ENCODE measurements around the gene PAX8. TPM values are rescaled to one million over a fixed set of nuclear protein-coding genes. Genes with fewer than 3 reads are reported as not detected.

The PAX8 gene
- total RNA-seq, 6 experiments from 2014 or later, result 0.33 to 6.7 (median 5.1) TPM

- DNase-seq, result no peak
- Mint-ChIP-seq H3K27ac (no peak overlapping the region), H3K27me3 (ENCODE audit: insufficient read depth) (peaks cover 4% of the 10 kb centered on the region; the same call in 1 of the 2 replicates), H3K36me3 (ENCODE audit: low read depth) (no peaks in the 10 kb centered on the region), H3K4me3 (no peak overlapping the region), H3K9me3 (no peaks in the 10 kb centered on the region), H3K4me1 (ENCODE audit: low read depth) (peaks cover 34% of the 10 kb centered on the region)
- no peak for TF ChIP-seq CTCF (IDR thresholded peaks at IDR 0.05)
Measured at GRCh38 chr2:113201496-113202304, 77.0 kb downstream of the PAX8 start.

DNA sequence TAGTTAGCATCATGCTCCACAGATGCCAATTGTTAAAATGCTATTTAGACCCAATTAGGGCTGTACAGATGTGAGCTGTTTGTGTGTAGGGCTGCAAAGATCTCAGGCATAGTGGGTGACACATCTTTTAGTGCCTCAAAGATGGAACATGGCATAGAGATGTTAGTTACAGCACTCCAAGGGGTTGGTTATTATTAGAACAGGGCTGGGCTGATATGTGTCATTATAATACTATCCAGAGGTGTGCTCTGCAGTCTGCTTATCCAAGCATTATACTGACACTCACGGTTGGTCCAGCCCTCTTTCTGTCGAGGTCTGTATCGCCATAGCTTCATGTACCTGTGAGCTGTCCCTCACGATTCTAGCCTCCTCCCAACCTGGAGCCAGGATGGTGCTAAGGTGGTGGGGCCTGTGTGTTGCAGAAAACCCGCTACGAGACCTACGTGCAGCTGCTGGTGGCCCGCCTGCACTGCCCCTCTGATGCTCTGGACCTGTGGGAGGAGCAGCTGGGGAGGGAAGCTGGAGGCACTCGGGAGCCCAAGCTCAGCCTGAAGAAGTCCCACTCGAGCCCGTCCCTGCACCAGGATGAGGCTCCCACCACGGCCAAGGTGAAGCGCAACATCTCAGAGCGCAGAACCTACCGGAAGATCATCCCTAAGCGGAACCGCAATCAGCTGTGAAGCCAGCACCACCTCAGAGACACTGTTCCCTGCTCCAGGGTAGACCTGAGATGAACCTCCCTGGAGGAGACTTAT is 77.8 kb downstream of the PAX8 start:
- Mint-ChIP-seq H3K36me3 (ENCODE audit: low read depth) (no peaks in the 10 kb centered on the region), H3K9me3 (no peaks in the 10 kb centered on the region), H3K4me1 (ENCODE audit: low read depth) (peaks cover 34% of the 10 kb centered on the region), H3K27ac (no peak overlapping the region), H3K27me3 (ENCODE audit: insufficient read depth) (peaks cover 4% of the 10 kb centered on the region; the same call in 1 of the 2 replicates), H3K4me3 (no peak overlapping the region)
- no peak for TF ChIP-seq CTCF (IDR thresholded peaks at IDR 0.05)
- peak; percentile 36 for DNase-seq

DNA sequence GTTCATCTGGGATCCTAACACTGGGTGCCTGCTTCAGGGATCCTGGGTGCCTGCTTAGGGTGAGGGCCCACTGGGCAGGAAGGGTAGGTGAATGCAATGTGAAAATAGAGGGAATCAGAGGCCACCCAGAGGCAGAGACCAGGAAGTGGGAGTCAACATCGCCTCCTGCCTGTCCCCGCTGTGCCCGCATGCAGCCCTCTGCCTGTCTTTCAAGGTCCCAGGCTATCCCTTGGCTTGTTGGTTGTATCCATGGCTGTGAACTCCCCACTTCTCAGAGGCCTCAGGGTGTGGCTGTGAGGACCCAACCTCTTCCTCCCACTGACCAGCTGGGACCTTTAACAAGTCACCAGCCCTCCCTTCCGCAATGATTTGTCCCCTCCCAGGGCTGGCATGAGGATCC is 78.5 kb downstream of the PAX8 start:
- Mint-ChIP-seq H3K4me1 (ENCODE audit: low read depth) (peaks cover 34% of the 10 kb centered on the region), H3K4me3 (no peak overlapping the region), H3K27ac (no peak overlapping the region), H3K27me3 (ENCODE audit: insufficient read depth) (peaks cover 4% of the 10 kb centered on the region; the same call in 1 of the 2 replicates), H3K9me3 (no peaks in the 10 kb centered on the region), H3K36me3 (ENCODE audit: low read depth) (no peaks in the 10 kb centered on the region)
- TF ChIP-seq CTCF (IDR thresholded peaks at IDR 0.05), result peak; percentile 25; the same call in 1 of the 2 replicates
- DNase-seq, result no peak

DNA sequence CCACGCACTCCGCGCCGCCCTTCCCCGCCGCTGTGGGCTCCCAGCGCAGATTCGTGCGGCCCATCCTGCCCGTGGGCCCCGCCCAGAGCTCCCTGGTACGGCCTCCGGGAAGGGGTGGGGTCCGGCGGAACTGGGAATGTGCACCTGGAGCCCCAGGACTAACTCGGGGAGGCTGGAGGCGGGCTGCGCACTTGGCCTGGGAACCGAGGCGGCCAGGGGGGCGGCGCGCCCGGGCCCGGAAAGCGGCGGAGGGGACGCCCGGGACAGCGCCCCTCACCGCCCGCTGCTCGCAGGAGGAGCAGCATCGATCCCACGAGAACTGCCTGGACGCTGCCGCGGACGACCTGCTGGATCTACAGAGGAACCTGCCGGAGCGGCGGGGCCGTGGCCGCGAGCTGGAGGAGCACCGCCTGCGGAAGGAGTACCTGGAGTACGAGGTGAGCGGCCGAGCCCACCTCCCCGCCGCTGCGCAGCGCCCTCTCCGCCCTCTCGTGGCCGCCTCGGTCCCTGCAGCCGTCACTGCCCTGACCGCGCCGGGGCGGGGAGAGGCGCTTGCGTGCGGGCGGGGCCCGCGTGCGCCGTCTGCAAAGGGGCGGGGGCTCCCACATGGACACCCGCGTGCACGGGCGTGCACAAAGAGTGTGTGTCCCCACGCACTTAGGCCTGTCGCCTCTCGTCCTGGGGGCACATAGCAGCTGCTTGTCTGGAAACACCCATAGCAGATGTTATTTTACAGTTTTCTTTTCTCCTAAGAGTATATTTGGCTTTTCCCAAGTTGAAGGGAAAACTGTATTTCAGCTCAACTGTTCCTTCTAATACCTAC is 79.7 kb downstream of the PAX8 start:
- H3K27ac Mint-ChIP-seq, result no peak overlapping the region
- TF ChIP-seq CTCF (IDR thresholded peaks at IDR 0.05), result peak; percentile 99
- peak; percentile 37 for DNase-seq
- H3K36me3 Mint-ChIP-seq (ENCODE audit: low read depth), result no peaks in the 10 kb centered on the region
- no peaks in the 10 kb centered on the region; the same call in 1 of the 2 replicates for H3K27me3 Mint-ChIP-seq (ENCODE audit: insufficient read depth)
- no peaks in the 10 kb centered on the region for H3K9me3 Mint-ChIP-seq
- peak overlapping the region; percentile 77 for H3K4me3 Mint-ChIP-seq
- H3K4me1 Mint-ChIP-seq (ENCODE audit: low read depth), result peaks cover 30% of the 10 kb centered on the region

- DNase-seq, result no peak
Measured at GRCh38 chr2:113198048-113198789, 80.5 kb downstream of the PAX8 start.

More at GRCh38 chr2:113198048-113198789, 80.5 kb downstream of the PAX8 start:
- TF ChIP-seq CTCF (IDR thresholded peaks at IDR 0.05), result no peak
- peaks cover 25% of the 10 kb centered on the region for H3K4me1 Mint-ChIP-seq (ENCODE audit: low read depth)
- no peaks in the 10 kb centered on the region for H3K9me3 Mint-ChIP-seq
- peak overlapping the region; percentile 77 for H3K4me3 Mint-ChIP-seq
- no peaks in the 10 kb centered on the region; the same call in 1 of the 2 replicates for H3K27me3 Mint-ChIP-seq (ENCODE audit: insufficient read depth)
- H3K36me3 Mint-ChIP-seq (ENCODE audit: low read depth), result no peaks in the 10 kb centered on the region
- no peak overlapping the region for H3K27ac Mint-ChIP-seq

Measured in HFFc6 (cell line).